Pancreas (tissue), 10 donors: ENCODE data around the gene GXYLT2. TPM values are rescaled to one million over a fixed set of nuclear protein-coding genes. Genes with fewer than 3 reads are reported as not detected.

Experiments
- ATAC-seq, 4 donors: fragments of 200-7000 bp; cut with Tn5 transposase; one replicate each; pipeline versions ENCODE4 v1.8.0 to v1.9.1; 2020; ENCODE audit warnings: mild to moderate bottlenecking in 4 of 4, moderate library complexity in 4 of 4
- DNase-seq, 6 donors: peaks; one replicate each; pipeline ENCODE4 v3.0.0-alpha.2; 2020
- FAIRE-seq: peaks from 2 replicates; lab custom pipeline; 2012; peaks lifted over from hg19 to GRCh38; lab: Jason Lieb, UNC
- H3K27ac ChIP-seq, 4 donors: fragments of 200-600 bp; sonication (generic); 1 replicate in 3 of 4; 2 replicates in 1 of 4; pipeline versions ENCODE4 v1.5.0 to v1.8.0; 2020
- H3K27me3 ChIP-seq, 4 donors: fragments of 200-600 bp; one replicate each; pipeline ENCODE4 v1.8.0; 2021
- H3K36me3 ChIP-seq, 3 donors: fragments of 200-600 bp; sonication (generic) in 1 of 3; one replicate each; pipeline versions ENCODE4 v1.5.0 to v1.8.0; 2020 to 2021
- H3K4me1 ChIP-seq, 3 donors: fragments of 200-600 bp; one replicate each; pipeline ENCODE4 v1.8.0; 2021
- H3K4me3 ChIP-seq, 4 donors: fragments of 200-600 bp; sonication (generic) in 2 of 4; one replicate each; pipeline versions ENCODE4 v1.5.0 to v1.8.0; 2020 to 2021
- H3K9me3 ChIP-seq, 4 donors: fragments of 200-600 bp; one replicate each; pipeline ENCODE4 v1.8.0; 2021
- WGBS, 2 donors: extraction: QIAGEN DNeasy Blood & Tissue Kit; methylation state at CpG; one replicate each; pipeline ENCODE4 v1.1.7; 2013; 5-methylcytosine and 5-hydroxymethylcytosine counted together
- intact Hi-C, 3 donors: fragments of 100-400 bp; cut with DNase I; formaldehyde crosslinking; loops; one replicate each; pipeline versions ENCODE4 v1.11.1 to v1.14.2; 2022
- polyA plus RNA-seq, 2 donors: library from polyadenylated mRNA; stranded (reverse); fragments of 200-250 nt; gene quantifications; one replicate each; pipeline ENCODE4 v1.2.3, GENCODE V29; 2013
- total RNA-seq, 6 donors: library from RNA; stranded (reverse); fragmentation: NEBNext Ultra II Directional in 4 of 6; extraction: Animal tissue kit (Norgen Biotek cat#: 25700) in 4 of 6; gene quantifications; one replicate each; pipeline versions ENCODE4 v1.2.1 to v1.2.4, GENCODE V29; 2021 to 2023
- TF ChIP-seq, protein P1 (sequence below), 4 donors: fragments of 200-600 bp; sonication (generic) in 3 of 4; IDR thresholded peaks; one replicate each; pipeline versions ENCODE4 v1.5.0 to v1.8.0; 2021; ENCODE audit warnings: antibody characterized with exemption in 4 of 4
- donor health status: healthy with polysubstance abuse.
- donor health status: DM: no; HTN: no; CAD: no; lungs with moderate emphysema.
- donor health status: DM: no; HTN: no; CAD: no.
- donor health status: control.
- donor health status: control.
- donor health status: Bipolar disorder and iron deficiency.
- donor health status: DM: yes; HTN: yes; CAD: no.
- donor health status: DM: no; HTN: no; CAD: no.
- donor health status: DM: no; HTN: no; CAD: no.
- donor health status: DM: yes; HTN: yes; CAD: no.

GXYLT2 gene
- total and polyA plus RNA-seq, 8 donors, result 0.19 to 7.5 (median 4.2) TPM

DNA sequence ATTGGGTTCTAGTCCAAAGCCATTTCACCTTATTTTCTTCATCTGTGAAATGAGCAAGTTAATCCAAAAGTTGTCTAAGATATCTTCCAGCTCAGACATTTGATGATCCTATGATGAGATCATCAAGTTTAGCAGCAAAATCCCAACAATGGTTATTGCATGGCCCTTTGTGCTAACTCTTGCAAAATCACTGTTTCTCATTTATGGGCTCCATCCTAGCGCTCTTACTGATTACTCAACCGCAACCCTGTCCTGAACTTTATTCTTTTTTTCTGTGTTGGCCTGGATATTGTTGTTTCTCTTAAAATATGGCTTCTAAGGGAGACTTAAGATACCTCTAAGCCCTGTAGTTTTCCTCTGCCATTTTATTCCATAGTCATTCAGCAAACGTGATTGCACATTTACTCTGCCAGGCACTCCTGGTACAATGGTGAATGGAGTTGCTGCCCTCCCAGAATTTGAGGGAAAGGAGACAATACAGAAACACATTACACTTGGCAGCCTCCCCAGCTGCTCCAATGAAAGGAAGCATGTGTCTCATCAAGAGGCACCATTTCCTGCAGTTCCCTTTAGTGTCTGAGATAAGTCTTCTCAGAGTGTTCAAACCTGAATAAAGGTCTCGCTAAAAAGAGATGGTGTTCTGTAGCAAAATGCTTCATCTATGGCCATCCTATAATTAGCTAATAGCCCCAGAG is 4.4 kb downstream of the GXYLT2 start:
- DNase-seq, result no peak
- TF ChIP-seq, protein P1, sequence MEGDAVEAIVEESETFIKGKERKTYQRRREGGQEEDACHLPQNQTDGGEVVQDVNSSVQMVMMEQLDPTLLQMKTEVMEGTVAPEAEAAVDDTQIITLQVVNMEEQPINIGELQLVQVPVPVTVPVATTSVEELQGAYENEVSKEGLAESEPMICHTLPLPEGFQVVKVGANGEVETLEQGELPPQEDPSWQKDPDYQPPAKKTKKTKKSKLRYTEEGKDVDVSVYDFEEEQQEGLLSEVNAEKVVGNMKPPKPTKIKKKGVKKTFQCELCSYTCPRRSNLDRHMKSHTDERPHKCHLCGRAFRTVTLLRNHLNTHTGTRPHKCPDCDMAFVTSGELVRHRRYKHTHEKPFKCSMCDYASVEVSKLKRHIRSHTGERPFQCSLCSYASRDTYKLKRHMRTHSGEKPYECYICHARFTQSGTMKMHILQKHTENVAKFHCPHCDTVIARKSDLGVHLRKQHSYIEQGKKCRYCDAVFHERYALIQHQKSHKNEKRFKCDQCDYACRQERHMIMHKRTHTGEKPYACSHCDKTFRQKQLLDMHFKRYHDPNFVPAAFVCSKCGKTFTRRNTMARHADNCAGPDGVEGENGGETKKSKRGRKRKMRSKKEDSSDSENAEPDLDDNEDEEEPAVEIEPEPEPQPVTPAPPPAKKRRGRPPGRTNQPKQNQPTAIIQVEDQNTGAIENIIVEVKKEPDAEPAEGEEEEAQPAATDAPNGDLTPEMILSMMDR (IDR thresholded peaks at IDR 0.05), result no peak
- FAIRE-seq, result no peak
- Histone ChIP-seq H3K36me3 (no peaks in the 10 kb centered on the region), H3K27ac (peak overlapping the region in 1 of 4 donors; percentile 14), H3K4me1 (peaks cover 0 to 4% (median 0%) of the 10 kb centered on the region in 3 donors), H3K9me3 (no peaks in the 10 kb centered on the region), H3K27me3 (no peaks in the 10 kb centered on the region), H3K4me3 (no peak overlapping the region)
- intact Hi-C loops, result no loop called here
- peak in 1 of 4 donors; percentile 12 for ATAC-seq
- 82 to 85% methylated on average over 4 of the region's 4 CpGs for WGBS, 2 donors

DNA sequence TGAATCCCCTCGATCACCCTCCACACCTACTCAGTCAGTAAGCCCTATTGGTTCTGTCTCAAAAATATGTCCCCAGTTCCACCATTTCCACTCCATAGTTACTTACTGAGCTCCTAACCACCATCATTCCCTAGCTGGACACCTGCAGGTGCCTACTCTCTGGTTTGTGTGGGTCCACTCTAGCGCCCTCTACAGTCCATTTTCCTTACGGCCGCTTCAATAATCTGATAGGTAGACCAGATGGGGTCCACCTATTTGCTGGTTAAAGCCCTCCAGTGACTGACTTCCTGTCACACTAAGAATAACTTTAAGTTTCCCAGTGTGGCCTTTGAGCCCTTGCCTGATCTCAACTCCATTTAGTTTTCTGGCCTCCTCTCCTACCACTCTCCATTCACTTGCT is 5.0 kb downstream of the GXYLT2 start:
- FAIRE-seq (no peak), DNase-seq (no peak), ATAC-seq (no peak)
- Histone ChIP-seq H3K27me3 (no peaks in the 10 kb centered on the region), H3K4me3 (no peak overlapping the region), H3K36me3 (no peaks in the 10 kb centered on the region), H3K27ac (no peak overlapping the region), H3K9me3 (no peaks in the 10 kb centered on the region), H3K4me1 (no peaks in the 10 kb centered on the region)
- WGBS, 2 donors, result 59 to 71% methylated on average over 4 of the region's 4 CpGs
- intact Hi-C loops, result no loop called here
- TF ChIP-seq, protein P1 (IDR thresholded peaks at IDR 0.05), result no peak

DNA sequence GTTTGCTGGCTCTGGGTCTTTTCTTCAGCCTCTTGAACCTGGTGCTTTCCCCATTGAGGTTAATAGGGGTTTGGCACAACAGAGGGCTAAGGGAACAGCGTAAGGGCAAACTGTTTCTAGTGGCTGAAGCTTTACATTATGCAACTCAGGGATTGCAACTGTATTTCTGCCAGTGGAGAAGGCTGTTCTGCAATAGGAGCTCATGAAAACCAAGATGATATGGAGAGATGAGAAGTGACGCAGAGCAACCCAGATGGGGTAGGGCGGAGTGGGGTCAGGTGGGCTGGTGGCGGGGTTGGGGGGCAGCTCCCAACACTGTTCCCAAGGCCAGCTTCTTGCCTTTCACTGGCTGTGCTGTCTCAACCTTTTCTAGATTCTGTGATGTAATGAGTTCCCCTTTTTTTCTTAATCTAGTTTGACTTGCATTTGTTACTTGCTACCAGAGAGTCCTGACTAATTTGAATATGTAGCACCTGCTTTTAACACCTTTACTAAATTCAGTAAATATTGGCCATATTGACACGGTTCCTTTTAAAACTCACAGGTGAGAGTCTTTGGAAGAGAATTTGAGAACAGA is 7.2 kb downstream of the GXYLT2 start:
- WGBS, 2 donors, result 87 to 92% methylated on average over 5 of the region's 5 CpGs
- DNase-seq (no peak), FAIRE-seq (no peak), ATAC-seq (no peak)
- Histone ChIP-seq H3K27me3 (no peaks in the 10 kb centered on the region), H3K4me1 (no peaks in the 10 kb centered on the region), H3K27ac (no peak overlapping the region), H3K36me3 (no peaks in the 10 kb centered on the region), H3K9me3 (no peaks in the 10 kb centered on the region), H3K4me3 (no peak overlapping the region)
- intact Hi-C loops, result no loop called here
- TF ChIP-seq, protein P1 (IDR thresholded peaks at IDR 0.05), result no peak

DNA sequence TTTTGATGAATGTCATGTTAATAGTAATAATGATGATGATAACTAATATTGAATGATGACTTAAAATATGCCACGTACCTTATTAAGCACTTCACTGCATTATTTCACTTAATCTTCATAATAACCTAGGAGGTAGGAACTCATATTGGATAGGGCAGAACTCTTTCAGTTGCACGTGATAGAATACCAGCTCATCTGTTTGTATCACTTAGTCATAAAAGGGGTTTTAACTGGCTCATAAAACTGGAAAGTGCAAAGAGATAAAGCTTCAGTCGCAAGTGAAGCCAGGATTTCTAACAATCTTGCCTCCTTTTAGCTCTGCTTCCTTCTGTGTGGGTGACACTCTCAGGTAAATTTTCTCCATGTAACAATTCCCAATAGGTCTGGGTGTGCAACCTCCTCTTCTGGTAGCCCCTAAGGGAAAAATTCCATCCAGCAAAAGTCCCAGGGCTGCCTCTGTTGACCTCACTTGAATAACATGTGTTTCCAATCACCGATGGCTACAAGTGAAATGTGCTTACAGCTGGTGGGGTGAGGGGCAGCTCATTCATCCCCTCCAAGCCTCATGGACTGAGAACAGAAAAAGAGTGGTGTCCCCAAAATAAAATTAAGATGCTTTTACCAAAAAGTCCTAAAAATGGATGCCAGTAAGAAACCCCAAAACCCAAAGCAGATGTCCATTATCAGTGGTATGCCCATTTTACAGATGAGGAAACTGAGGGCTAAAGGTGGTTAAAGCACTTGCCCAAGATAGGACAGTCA is 9.3 kb downstream of the GXYLT2 start:
- no peaks in the 10 kb centered on the region for H3K9me3 ChIP-seq
- H3K4me1 ChIP-seq, result no peaks in the 10 kb centered on the region
- no peak for ATAC-seq
- H3K27ac ChIP-seq, result no peak overlapping the region
- H3K27me3 ChIP-seq, result no peaks in the 10 kb centered on the region
- intact Hi-C loops, result no loop called here
- H3K36me3 ChIP-seq, result no peaks in the 10 kb centered on the region
- WGBS, 2 donors, result 86 to 87% methylated on average over 4 of the region's 4 CpGs
- H3K4me3 ChIP-seq, result no peak overlapping the region
- TF ChIP-seq, protein P1 (IDR thresholded peaks at IDR 0.05), result no peak
- FAIRE-seq, result no peak
- no peak for DNase-seq

DNA sequence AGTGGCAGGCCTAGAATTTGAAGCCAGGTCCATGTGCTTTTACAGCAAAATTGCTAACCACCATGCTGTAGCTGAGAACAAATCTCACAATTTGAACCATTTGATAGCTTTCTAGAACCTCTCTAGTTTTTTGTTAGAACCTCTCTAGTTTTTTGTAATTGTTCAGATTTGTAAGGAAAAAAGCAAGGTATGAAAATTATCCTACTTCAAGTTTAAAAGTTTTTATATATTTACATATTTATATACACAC is 9.8 kb downstream of the GXYLT2 start:
- H3K4me3 ChIP-seq, result no peak overlapping the region
- intact Hi-C loops, result no loop called here
- no peaks in the 10 kb centered on the region for H3K36me3 ChIP-seq
- no peak overlapping the region for H3K27ac ChIP-seq
- ATAC-seq (no peak), DNase-seq (no peak), FAIRE-seq (peak; percentile 51)
- no peaks in the 10 kb centered on the region for H3K27me3 ChIP-seq
- TF ChIP-seq, protein P1 (IDR thresholded peaks at IDR 0.05), result no peak
- no peaks in the 10 kb centered on the region for H3K9me3 ChIP-seq
- H3K4me1 ChIP-seq, result no peaks in the 10 kb centered on the region
